ENCODE data around the gene DCLK3. TPM values are rescaled to one million over a fixed set of nuclear protein-coding genes. Genes with fewer than 3 reads are reported as not detected.

Gene DCLK3
- total and polyA plus RNA-seq, 10 of the 15 experiments (the other 5 are each of a cell fraction or from before 2014, with no cell fraction given), result not detected

GRCh38 chr3:36736301-36736700 lies 28.1 kb downstream of the DCLK3 start:
- H3K27me3 ChIP-seq (replicated peaks in 1 of 2; ENCODE audit: control insufficient read depth in 2 of 2, insufficient read depth in 2 of 2, low read length in 1 of 2), result peaks cover 0 to 2% of the 10 kb centered on the region in 2 experiments; a peak in 1 of 4 replicates
- no peak for TF ChIP-seq CEBPB (IDR thresholded peaks at IDR 0.05; ENCODE audit: borderline replicate concordance in 1 of 2, low read depth in 2 of 2, low read length in 2 of 2)
- TF ChIP-seq POU2F2 (IDR thresholded peaks at IDR 0.05; ENCODE audit: borderline replicate concordance, low read depth, low read length), result no peak
- TF ChIP-seq NR2C2 (IDR thresholded peaks at IDR 0.05; ENCODE audit: borderline replicate concordance, control insufficient read depth, insufficient read length, low read depth), result no peak
- no peak for TF ChIP-seq TCF7 (IDR thresholded peaks at IDR 0.05; ENCODE audit: borderline replicate concordance)
- TF ChIP-seq HDAC2 (IDR thresholded peaks at IDR 0.05), result no peak
- no peak for TF ChIP-seq CUX1 (IDR thresholded peaks at IDR 0.05; ENCODE audit: insufficient replicate concordance, low read depth, low read length)
- TF ChIP-seq MEF2B (IDR thresholded peaks at IDR 0.05; ENCODE audit: partially characterized antibody, poor library complexity, severe bottlenecking), result no peak
- TF ChIP-seq, protein P1, sequence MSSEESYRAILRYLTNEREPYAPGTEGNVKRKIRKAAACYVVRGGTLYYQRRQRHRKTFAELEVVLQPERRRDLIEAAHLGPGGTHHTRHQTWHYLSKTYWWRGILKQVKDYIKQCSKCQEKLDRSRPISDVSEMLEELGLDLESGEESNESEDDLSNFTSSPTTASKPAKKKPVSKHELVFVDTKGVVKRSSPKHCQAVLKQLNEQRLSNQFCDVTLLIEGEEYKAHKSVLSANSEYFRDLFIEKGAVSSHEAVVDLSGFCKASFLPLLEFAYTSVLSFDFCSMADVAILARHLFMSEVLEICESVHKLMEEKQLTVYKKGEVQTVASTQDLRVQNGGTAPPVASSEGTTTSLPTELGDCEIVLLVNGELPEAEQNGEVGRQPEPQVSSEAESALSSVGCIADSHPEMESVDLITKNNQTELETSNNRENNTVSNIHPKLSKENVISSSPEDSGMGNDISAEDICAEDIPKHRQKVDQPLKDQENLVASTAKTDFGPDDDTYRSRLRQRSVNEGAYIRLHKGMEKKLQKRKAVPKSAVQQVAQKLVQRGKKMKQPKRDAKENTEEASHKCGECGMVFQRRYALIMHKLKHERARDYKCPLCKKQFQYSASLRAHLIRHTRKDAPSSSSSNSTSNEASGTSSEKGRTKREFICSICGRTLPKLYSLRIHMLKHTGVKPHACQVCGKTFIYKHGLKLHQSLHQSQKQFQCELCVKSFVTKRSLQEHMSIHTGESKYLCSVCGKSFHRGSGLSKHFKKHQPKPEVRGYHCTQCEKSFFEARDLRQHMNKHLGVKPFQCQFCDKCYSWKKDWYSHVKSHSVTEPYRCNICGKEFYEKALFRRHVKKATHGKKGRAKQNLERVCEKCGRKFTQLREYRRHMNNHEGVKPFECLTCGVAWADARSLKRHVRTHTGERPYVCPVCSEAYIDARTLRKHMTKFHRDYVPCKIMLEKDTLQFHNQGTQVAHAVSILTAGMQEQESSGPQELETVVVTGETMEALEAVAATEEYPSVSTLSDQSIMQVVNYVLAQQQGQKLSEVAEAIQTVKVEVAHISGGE (CRISPR knock-in tag; IDR thresholded peaks at IDR 0.05), result no peak
- no peak for TF ChIP-seq ZBTB33 (IDR thresholded peaks at IDR 0.05)

More at GRCh38 chr3:36736301-36736700, 28.1 kb downstream of the DCLK3 start:
- CTCF ChIA-PET, result interaction anchor here (1.3 kb wide), 1 partner anchor 223 kb away, joined by 3 read pairs; no protein-coding TSS in a partner anchor
- no peak overlapping the region for H3K9ac ChIP-seq (ENCODE audit: control insufficient read depth, insufficient read depth, low read length)
- in situ Hi-C loops (cut with MboI) (loop anchor here (10.0 to 25.0 kb wide), 2 partner anchors 128 to 1051 kb away; no protein-coding TSS in a partner anchor), intact Hi-C loops (cut with micrococcal nuclease; ENCODE audit: unreplicated experiment) (no loop called here)
- SMC1A ChIA-PET (ENCODE audit: uncharacterized antibody, unreplicated experiment), result no interaction called here
- no peak overlapping the region for H3K4me2 ChIP-seq (ENCODE audit: control insufficient read depth, insufficient read depth)
- FAIRE-seq, result no peak
- RAD21 ChIA-PET (ENCODE audit: unreplicated experiment), result no interaction called here
- H4K20me1 ChIP-seq (ENCODE audit: control insufficient read depth, insufficient read depth), result no peaks in the 10 kb centered on the region
- no peak overlapping the region for H3K4me3 ChIP-seq
- POLR2A ChIA-PET, result no interaction called here
- no peak overlapping the region for H2AFZ ChIP-seq (ENCODE audit: control insufficient read depth, low read depth, low read length)
- WGBS (ENCODE audit: insufficient coverage, insufficient replicate concordance, low lambda C conversion rate, missing lambda C conversion rate), result 5% methylated on average over 1 of the region's 1 CpG
- DNase-seq (ENCODE audit: low read depth, low spot score), result no peak
- H3K79me2 ChIP-seq (ENCODE audit: control insufficient read depth, insufficient read depth, low read length), result no peaks in the 10 kb centered on the region
- no TSS peak for BruUV-seq (replicated peaks)
- no peaks in the 10 kb centered on the region for H3K4me1 ChIP-seq (ENCODE audit: control insufficient read depth, insufficient read depth, low read length)
- H3K9me3 ChIP-seq (replicated peaks; ENCODE audit: control insufficient read depth, insufficient read depth, low read length), result no peaks in the 10 kb centered on the region
- no peak for ATAC-seq
- H3K36me3 ChIP-seq (ENCODE audit: control insufficient read depth in 2 of 2, insufficient read depth in 2 of 2, low read length in 1 of 2), result no peaks in the 10 kb centered on the region
- no peak overlapping the region for H3K27ac ChIP-seq (ENCODE audit: control insufficient read depth, insufficient read depth)
